Adrenal gland (tissue), 12 donors: ENCODE measurements around the gene SMIM14. TPM values are rescaled to one million over a fixed set of nuclear protein-coding genes. Genes with fewer than 3 reads are reported as not detected.
"Not testable (repeated sequence)": the region's sequence is repeated elsewhere in the genome, so short reads cannot be mapped to it uniquely, and the experiment has no call there.

Experiments used
- DNase-seq, 7 donors: peaks; one replicate each; pipeline ENCODE4 v3.0.0-alpha.2; 2019 to 2020
- H3K27ac ChIP-seq, 5 donors: fragments of 200-600 bp; sonication (generic) in 4 of 5; 1 replicate in 3 of 5; 2 replicates in 2 of 5; pipeline versions ENCODE4 v1.5.1 to v1.8.0; 2016 to 2020; ENCODE audit warnings: mild to moderate bottlenecking in 1 of 5
- H3K27me3 ChIP-seq: fragments of 200-600 bp; 2 replicates; pipeline ENCODE4 v1.8.0; 2021
- H3K36me3 ChIP-seq, 2 donors: fragments of 200-600 bp; replicated peaks in 1 of 2; 1 replicate in 1 of 2; 2 replicates in 1 of 2; pipeline versions ENCODE4 v1.5.1 to v1.8.0; 2018 to 2022
- H3K4me1 ChIP-seq, 2 donors: fragments of 200-600 bp; replicated peaks in 1 of 2; 1 replicate in 1 of 2; 2 replicates in 1 of 2; pipeline versions ENCODE4 v1.5.1 to v1.8.0; 2018 to 2021
- H3K4me3 ChIP-seq, 4 donors: fragments of 200-600 bp; sonication (generic) in 3 of 4; one replicate each; pipeline ENCODE4 v1.5.1; 2016 to 2018
- H3K9me3 ChIP-seq, 3 donors: fragments of 200-600 bp; sonication (generic) in 1 of 3; replicated peaks in 1 of 3; 1 replicate in 2 of 3; 2 replicates in 1 of 3; pipeline versions ENCODE4 v1.5.1 to v1.8.0; 2016 to 2021
- CTCF ChIP-seq, 6 experiments: fragments of 450-650 bp in 4 of 6; fragments of 200-600 bp in 2 of 6; sonication (generic) in 1 of 6; IDR thresholded peaks; 1 replicate in 5 of 6; 2 replicates in 1 of 6; pipeline versions ENCODE4 v1.5.1 to v1.8.0; 2016 to 2021; ENCODE audit warnings: antibody characterized with exemption in 6 of 6, mild to moderate bottlenecking in 2 of 6, moderate library complexity in 1 of 6
- POLR2A ChIP-seq, 2 donors: fragments of 450-650 bp; IDR thresholded peaks; one replicate each; pipeline ENCODE4 v1.6.1; 2017; ENCODE audit warnings: antibody characterized with exemption in 2 of 2, mild to moderate bottlenecking in 2 of 2, moderate library complexity in 1 of 2
- WGBS, 4 donors: extraction: QIAGEN DNeasy Blood & Tissue Kit in 2 of 4; methylation state at CpG; one replicate each; pipeline versions ENCODE4 v1.1.5 to v1.1.7; 2013 to 2017; 5-methylcytosine and 5-hydroxymethylcytosine counted together
- intact Hi-C, 2 donors: fragments of 100-400 bp; cut with DNase I; formaldehyde crosslinking; loops; one replicate each; pipeline versions ENCODE4 v1.14.1 to v1.15.0; 2022 to 2023
- polyA plus RNA-seq, 3 donors: library from polyadenylated mRNA; stranded (reverse); fragments of 200-250 nt in 2 of 3; fragments of 350-450 nt in 1 of 3; fragmentation: Illumina TruSeq in 1 of 3; extraction: RNeasy Lipid Tissue Mini Kit (QIAGEN cat#74804) in 1 of 3; gene quantifications; one replicate each; pipeline ENCODE4 v1.2.3, GENCODE V29; 2013 to 2014
- total RNA-seq, 9 donors: library from RNA; depleted of rRNA in 4 of 9; stranded (reverse); fragments of >200 nt in 4 of 9; fragments of 120-200 nt in 1 of 9; fragmentation: NEBNext Ultra II Directional in 1 of 9; extraction: Animal tissue kit (Norgen Biotek cat#: 25700) in 1 of 9; gene quantifications; one replicate each; pipeline versions ENCODE4 v1.1.0 to v1.2.4, GENCODE V29; 2013 to 2023
- donor health status: healthy with polysubstance abuse.
- donor health status: Bipolar disorder and iron deficiency.
- donor health status: DM: yes; HTN: yes; CAD: no.
- donor health status: DM: no; HTN: no; CAD: no.
- donor health status: DM: no; HTN: no; CAD: no.
- donor health status: DM: yes; HTN: yes; CAD: no.

Gene SMIM14
- total and polyA plus RNA-seq, 12 donors: 24.1 to 160 (median 119) TPM

DNA sequence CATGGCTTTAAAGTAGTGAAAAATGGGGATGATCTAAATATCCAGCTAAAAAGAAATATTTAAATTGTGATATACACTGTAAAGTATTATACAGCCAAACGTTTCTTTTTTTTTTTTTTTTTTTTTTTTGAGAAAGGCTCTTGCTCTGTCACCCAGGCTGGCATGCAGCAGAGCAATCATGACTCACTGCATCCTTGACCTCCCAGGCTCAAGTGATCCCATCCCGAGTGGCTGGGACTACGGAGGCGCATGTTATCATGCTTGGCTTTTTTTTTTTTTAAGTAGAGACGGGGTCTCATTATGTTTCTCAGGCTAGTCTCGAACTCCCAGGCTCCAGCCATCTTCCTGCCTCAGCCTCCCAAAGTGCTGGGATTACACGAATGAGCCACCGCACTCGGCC lies 17.1 kb downstream of the SMIM14 start:
- no peak overlapping the region for H3K4me3 ChIP-seq
- H3K9me3 ChIP-seq: no peaks in the 10 kb centered on the region
- H3K27ac ChIP-seq: peak overlapping the region; percentile 70 to 84 (median 79)
- TF ChIP-seq CTCF (IDR thresholded peaks at IDR 0.05) (no peak), POLR2A (IDR thresholded peaks at IDR 0.05) (no peak)
- H3K27me3 ChIP-seq: no peaks in the 10 kb centered on the region
- peak; percentile 69 to 89 (median 87) for DNase-seq
- WGBS, 4 donors: 37 to 44% (median 40%) methylated on average over 9 of the region's 9 CpGs
- intact Hi-C loops: no loop called here
- peaks cover 47 to 59% of the 10 kb centered on the region in 2 donors for H3K4me1 ChIP-seq
- no peaks in the 10 kb centered on the region for H3K36me3 ChIP-seq

DNA sequence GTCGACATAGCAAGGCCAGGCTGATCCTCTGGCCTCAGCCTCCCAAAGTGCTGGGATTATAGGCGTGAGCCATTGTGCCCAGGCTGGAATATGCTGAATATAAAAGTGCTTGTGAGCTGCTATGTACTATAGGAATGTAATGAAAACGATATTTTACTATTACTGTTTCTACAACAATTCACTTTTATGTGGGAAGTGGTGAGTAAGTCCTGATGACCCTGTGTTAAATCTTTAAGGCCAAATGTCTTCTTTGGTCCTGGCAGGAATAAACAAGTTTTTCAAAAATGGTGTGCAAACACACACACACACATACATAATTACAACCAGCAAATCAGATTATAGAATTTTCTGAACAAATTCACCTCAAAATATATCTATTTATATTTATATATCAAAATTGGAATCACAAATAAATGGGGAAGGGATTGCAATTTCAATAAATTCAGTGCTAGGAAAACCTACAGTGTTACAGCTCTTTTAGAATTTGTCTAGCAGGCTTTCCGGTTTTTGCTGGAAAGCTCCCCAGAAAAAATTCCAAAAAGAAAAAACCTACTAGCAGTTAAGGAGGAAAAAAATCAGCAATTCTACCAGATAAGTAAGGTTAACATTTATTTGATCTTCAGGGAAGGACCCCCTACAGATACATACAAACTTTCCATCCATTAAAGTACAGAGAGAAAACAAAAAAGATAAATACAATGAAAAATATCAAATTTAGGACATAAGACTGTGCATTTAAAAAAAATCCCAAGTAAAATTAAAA lies 17.9 kb downstream of the SMIM14 start:
- Histone ChIP-seq H3K27ac (peak overlapping the region in 4 of 5 donors; percentile 44 to 79 (median 62)), H3K9me3 (no peaks in the 10 kb centered on the region), H3K36me3 (no peaks in the 10 kb centered on the region), H3K4me3 (no peak overlapping the region), H3K27me3 (no peaks in the 10 kb centered on the region), H3K4me1 (peaks cover 51 to 63% of the 10 kb centered on the region in 2 donors)
- intact Hi-C loops: no loop called here
- TF ChIP-seq POLR2A (IDR thresholded peaks at IDR 0.05): no peak
- no peak for TF ChIP-seq CTCF (IDR thresholded peaks at IDR 0.05)
- DNase-seq: no peak
- 48 to 61% (median 53%) methylated on average over 4 of the region's 4 CpGs for WGBS, 4 donors

DNA sequence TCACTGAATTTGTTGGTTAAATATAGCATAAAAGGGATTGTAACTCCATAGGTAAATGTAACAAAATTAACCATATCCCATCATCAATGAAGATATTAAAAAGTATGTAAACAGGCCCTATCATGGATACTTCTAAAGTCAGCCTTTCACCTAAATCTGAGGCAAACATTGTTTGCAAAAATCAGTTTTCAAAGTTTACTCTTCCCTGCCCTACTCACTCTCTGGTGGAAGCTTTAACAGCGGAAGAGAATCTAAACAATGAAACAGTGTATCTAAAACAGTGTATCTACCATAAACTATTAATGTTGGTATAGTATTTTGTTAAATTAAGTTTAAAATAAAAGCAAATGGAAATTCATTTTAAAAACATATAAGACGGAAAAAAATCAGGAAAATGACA lies 21.1 kb downstream of the SMIM14 start:
- no peak for TF ChIP-seq CTCF (IDR thresholded peaks at IDR 0.05)
- TF ChIP-seq POLR2A (IDR thresholded peaks at IDR 0.05): no peak
- WGBS, 4 donors: 95 to 99% (median 98%) methylated on average over 2 of the region's 2 CpGs
- no peak for DNase-seq
- Histone ChIP-seq H3K27me3 (no peaks in the 10 kb centered on the region), H3K27ac (no peak overlapping the region), H3K4me1 (peaks cover 52 to 70% of the 10 kb centered on the region in 2 donors), H3K9me3 (no peaks in the 10 kb centered on the region), H3K4me3 (no peak overlapping the region), H3K36me3 (no peaks in the 10 kb centered on the region)
- intact Hi-C loops: no loop called here

DNA sequence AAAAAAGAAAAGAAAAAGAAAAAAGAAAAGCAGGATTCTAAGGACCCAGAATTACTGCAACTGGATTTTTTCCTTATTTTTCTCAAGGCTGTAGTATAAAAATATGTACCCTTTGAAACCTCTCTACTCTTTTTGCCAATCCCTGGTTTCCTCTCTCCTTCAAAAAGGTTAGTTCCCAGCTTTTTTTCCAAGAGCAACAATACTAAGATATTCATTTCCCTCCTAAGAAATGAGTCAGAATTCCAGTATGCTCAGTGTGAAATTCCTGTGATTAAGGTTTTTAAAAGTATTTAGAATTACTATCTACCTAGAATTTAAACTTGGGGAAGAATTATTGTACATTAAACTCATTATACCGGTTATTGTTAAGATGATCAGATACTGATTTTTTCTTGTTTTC lies 22.0 kb downstream of the SMIM14 start:
- no peak for DNase-seq
- intact Hi-C loops: no loop called here
- Histone ChIP-seq H3K27me3 (no peaks in the 10 kb centered on the region), H3K4me3 (peak overlapping the region in 1 of 4 donors; percentile 13), H3K9me3 (no peaks in the 10 kb centered on the region), H3K27ac (peak overlapping the region in 2 of 5 donors; percentile 0 to 43), H3K36me3 (no peaks in the 10 kb centered on the region), H3K4me1 (peaks cover 43 to 62% of the 10 kb centered on the region in 2 donors)
- TF ChIP-seq CTCF (IDR thresholded peaks at IDR 0.05) (no peak), POLR2A (IDR thresholded peaks at IDR 0.05) (no peak)
- 71 to 85% (median 79%) methylated on average over 1 of the region's 1 CpG for WGBS, 4 donors

GRCh38 chr4:39616112-39616511 lies 22.6 kb downstream of the SMIM14 start:
- peak overlapping the region in 3 of 5 donors; percentile 0 to 43 (median 18) for H3K27ac ChIP-seq
- H3K36me3 ChIP-seq, H3K9me3 ChIP-seq, H3K27me3 ChIP-seq, H3K4me3 ChIP-seq, DNase-seq, intact Hi-C loops: not testable (repeated sequence)
- 92 to 99% (median 97%) methylated on average over 6 of the region's 6 CpGs for WGBS, 4 donors
- peaks cover 39 to 57% of the 10 kb centered on the region in 2 donors for H3K4me1 ChIP-seq
